Colon (tissue), 2 donors: ENCODE measurements around the gene BCAR1.
"Not testable (repeated sequence)": the region's sequence is repeated elsewhere in the genome, so short reads cannot be mapped to it uniquely, and the experiment has no call there.

Experiments
- FAIRE-seq: peaks from 2 replicates; lab custom pipeline; 2012; peaks lifted over from hg19 to GRCh38; lab: Jason Lieb, UNC
- donor health status: control.
- donor health status: control.

BCAR1 gene

GRCh38 chr16:75224306-75225082 is 26.9 kb downstream of the BCAR1 start:
- no peak for FAIRE-seq

- not testable (repeated sequence) for FAIRE-seq
These were observed 28.3 kb downstream of the BCAR1 start for GRCh38 chr16:75223129-75223528.

- no peak for FAIRE-seq
These were observed 29.1 kb downstream of the BCAR1 start for GRCh38 chr16:75222271-75222783.

DNA sequence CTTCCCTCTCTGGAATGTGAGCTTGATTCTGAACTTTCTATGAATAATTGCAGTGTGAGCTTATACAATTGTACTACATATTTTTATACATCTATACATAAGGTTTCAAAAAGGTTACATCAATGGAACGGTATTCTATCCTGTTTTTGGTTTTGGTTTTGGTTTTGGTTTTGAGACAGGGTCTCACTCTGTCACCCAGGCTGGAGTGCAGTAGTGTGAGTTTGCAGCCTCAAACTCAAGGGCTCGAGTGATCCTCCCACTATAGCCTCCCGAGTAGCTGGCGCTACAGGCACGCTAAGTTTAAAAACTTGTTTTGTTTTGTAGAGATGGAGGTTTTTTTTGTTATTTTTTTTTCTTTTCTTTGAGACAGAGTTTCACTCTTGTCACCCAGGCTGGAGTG is 31.6 kb downstream of the BCAR1 start:
- FAIRE-seq, result no peak

DNA sequence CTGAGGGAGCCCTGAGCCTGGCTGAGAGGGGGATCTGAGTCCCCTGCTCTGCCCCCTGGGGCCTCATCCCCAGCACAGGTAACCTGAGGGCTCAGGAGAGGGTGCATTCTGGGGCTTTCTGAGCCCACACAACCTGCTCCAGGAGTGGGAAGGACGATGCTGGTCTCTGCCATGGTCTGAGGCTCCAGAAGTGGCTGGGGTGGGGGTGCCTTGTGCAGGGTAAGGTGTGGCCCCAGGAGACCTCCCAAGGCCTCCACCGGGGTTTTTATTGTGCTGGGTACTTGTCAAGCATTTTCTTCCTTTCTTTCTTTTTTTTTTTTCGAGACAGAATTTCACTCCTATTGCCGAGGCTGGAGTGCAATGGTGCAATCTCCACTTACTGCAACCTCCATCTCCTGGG is 32.3 kb downstream of the BCAR1 start:
- FAIRE-seq, result no peak

- no peak for FAIRE-seq
These were observed 33.0 kb downstream of the BCAR1 start, which contains the start of gene CTRB1 for GRCh38 chr16:75218256-75219076. TSS of gene CTRB1 (plus strand) at chr16:75218988. CDS start at chr16:75219008, 20 bp downstream.

DNA sequence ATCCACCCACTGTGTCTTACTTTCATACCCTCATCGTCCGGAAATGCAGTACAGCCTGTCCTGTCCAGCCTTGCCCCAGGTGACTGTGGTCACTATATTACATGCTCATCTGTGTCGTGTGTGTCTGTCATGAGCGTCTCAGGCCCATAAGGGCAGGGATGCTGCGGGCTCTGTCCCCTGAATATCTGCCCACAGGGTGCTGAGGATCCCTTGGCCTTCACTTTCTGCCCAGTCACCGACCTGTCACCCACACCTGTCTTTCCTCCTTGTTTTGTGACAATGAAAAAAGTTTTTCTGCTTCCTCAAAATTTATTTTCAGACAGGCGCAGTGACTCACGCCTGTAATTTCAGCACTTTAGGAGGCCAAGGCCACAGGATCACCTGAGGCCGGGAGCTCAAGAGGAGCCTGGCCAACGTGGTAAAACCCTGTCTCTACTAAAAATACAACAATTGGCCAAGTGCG is 34.0 kb downstream of the BCAR1 start:
- no peak for FAIRE-seq

DNA sequence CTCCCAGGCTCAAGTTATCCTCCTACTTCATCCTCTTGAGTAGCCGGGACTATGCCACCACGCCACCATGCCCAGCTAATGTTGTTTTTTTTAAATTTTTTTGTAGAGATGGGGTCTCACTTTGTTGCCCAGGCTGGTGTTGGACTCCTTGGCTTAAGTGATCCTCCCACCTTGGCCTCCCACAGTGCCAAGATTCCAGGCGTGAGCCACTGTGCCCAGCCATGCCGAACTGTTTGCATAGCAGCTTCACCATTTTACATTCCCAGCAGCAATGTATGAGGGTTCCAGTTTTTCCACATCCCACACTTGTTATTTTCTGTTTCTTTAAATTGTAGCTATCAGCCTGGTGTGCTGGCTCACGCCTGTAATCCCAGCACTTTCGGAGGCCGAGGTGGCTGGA is 34.8 kb downstream of the BCAR1 start:
- no peak for FAIRE-seq

GRCh38 chr16:75216127-75216526 is 35.3 kb downstream of the BCAR1 start:
- FAIRE-seq, result no peak

GRCh38 chr16:75211286-75211685 is 40.1 kb downstream of the BCAR1 start:
- FAIRE-seq, result not testable (repeated sequence)

DNA sequence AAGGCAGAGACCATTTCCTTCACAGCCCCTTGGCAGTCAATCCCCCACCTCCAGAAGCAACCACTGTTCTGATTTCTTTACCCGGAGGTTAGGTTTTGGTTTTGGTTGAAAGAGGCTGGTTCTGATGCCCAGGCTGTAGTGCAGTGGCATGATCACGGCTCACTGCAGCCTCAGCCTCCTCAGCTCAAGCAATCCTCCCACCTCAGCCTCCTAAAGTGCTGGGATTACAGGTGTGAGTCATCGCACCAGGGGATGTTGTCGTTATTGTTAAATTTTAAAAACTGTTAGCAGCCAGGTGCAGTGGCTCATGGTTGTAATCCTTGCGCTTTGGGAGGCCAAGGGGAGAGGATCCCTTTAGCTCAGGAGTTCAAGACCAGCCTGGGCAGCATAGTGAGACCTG is 41.5 kb downstream of the BCAR1 start:
- no peak for FAIRE-seq

- FAIRE-seq, result not testable (repeated sequence)
These were observed 41.9 kb downstream of the BCAR1 start for GRCh38 chr16:75209514-75209913.

DNA sequence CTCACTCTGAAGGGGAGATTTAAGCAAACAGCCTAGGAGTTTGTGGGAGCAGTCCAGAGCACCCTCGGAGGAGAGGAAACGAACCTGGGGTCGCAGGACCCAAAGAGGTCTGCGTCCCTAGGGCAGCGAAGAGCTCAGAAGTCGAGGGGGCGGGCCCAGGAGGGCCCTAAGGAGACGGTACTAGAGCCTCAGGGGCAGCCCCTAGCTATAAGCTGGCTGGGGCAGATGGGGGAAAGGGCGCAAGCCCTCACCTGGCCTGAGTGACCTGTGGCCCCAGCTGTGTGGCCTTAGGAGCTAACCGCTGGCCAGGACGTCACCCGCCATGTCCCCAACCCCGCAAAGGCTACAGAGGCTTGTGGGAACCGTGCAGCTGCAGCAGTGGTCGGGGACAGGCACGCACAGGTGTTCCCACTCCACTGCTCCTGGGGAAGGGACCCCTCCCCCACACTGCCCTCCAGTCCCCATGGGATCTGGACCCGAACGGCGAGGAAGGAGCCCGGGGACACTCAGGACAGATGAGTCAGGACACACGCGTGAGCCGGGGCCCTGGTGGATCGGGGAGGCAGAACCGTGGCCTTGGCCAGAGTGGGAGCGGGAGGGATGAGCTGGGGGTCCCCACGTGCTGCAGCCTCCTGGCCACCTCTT is 42.4 kb downstream of the BCAR1 start:
- no peak for FAIRE-seq

DNA sequence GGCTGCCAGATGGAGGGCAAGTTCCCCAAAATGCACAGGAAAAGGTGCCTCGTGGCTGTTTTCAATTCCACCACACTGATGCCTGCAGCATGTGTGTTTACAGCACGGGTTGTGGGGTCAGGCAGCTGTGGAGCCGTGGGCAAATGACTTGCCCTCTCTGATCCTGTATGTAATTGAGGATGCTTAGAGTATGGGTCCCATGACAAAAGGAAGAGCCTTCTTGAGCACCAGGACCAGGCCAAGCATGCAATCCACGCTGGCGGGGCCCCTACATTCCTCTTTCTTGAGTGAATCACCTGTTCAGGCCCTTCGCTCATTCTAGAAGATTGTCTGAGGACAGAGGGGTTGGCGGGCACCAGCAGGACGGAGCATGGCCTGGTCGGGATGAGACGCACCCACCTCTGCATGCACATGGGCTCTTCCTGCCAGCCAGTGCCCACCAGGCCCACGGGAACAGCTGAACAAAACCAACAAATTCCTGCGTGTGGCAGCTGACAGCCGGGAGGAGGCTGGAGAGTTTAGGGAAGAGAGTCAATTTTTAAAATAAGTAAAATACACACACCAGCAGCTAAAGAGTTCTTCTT is 43.1 kb downstream of the BCAR1 start:
- no peak for FAIRE-seq

GRCh38 chr16:75207831-75208230 is 43.6 kb downstream of the BCAR1 start:
- no peak for FAIRE-seq

- FAIRE-seq, result no peak
These were observed 44.5 kb downstream of the BCAR1 start, which contains the start of gene CTRB2 for GRCh38 chr16:75206749-75207451. TSS of gene CTRB2 (minus strand) at chr16:75207161. CDS start at chr16:75207141, 20 bp downstream.

- FAIRE-seq, result not testable (repeated sequence)
These were observed 45.3 kb downstream of the BCAR1 start for GRCh38 chr16:75205961-75206748.

DNA sequence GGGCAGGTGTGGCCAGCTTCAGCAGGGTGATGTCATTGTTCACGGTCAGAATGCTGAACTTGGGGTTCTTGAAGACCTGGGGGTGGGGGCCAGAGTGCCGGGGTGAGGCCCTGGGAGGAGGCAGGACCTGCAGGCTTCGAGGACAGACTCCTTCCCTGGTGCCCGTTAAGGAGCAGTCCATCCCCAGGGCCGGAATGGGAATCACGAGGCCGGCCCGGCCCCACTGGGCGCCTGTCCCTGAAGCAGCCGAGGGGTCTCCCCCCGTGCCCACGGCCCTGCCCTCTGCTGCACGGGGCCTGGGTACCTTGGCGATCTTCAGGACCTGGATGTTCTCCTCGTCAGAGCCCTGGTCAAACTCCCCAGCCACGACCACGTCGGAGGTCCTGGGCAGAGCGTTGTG is 46.0 kb downstream of the BCAR1 start:
- FAIRE-seq, result not testable (repeated sequence)

GRCh38 chr16:75204905-75205304 is 46.5 kb downstream of the BCAR1 start:
- not testable (repeated sequence) for FAIRE-seq

GRCh38 chr16:75204410-75204758 is 47.0 kb downstream of the BCAR1 start:
- no peak for FAIRE-seq
